C4-2B (cell line): ENCODE data around the gene ARID3B.

Experiments used
- H3K27ac ChIP-seq: fragments of 450-650 bp; 2 replicates; pipeline ENCODE4 v1.5.1; 2017
- CTCF ChIP-seq: fragments of 450-650 bp; conservative IDR thresholded peaks from 2 replicates; pipeline ENCODE4 v1.5.1; 2017; ENCODE audit warnings: mild to moderate bottlenecking
- ZFX ChIP-seq: fragments of 450-650 bp; IDR thresholded peaks from 2 replicates; pipeline ENCODE4 v1.6.1; 2017

Gene ARID3B

GRCh38 chr15:74622758-74623157 lies 81.7 kb downstream of the ARID3B start:
- no peak overlapping the region for H3K27ac ChIP-seq
- TF ChIP-seq CTCF (no peak), ZFX (no peak)

DNA sequence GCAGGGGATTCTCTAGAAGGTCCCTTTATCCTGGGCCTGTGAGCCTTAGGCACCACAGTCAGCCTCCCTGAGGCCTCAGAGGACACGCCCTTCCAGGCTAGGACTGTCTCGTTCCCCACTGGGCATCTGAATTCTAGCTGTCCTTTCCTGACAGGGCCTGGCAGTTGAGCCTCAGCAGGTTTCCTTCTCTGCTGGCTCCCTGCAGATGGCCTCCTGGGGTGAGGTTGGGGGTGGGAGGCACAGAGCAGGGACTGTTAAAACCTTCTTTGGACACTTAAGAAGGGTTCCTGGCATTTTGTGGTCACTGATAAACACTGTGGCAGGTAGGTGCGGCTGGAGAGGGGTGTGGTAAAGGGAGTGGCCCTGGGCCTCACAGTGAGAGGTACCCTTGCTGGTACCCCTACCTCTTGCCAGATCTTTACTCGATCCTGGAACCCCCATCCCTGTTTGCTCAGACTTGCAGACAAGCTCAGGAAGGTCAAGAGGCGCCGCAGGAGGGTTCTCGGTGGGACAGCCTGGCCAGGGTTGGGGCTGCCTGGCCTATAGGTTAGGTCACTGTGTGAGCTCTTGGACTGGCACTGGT lies 83.1 kb downstream of the ARID3B start:
- H3K27ac ChIP-seq, result no peak overlapping the region
- no peak for TF ChIP-seq CTCF
- no peak for TF ChIP-seq ZFX

DNA sequence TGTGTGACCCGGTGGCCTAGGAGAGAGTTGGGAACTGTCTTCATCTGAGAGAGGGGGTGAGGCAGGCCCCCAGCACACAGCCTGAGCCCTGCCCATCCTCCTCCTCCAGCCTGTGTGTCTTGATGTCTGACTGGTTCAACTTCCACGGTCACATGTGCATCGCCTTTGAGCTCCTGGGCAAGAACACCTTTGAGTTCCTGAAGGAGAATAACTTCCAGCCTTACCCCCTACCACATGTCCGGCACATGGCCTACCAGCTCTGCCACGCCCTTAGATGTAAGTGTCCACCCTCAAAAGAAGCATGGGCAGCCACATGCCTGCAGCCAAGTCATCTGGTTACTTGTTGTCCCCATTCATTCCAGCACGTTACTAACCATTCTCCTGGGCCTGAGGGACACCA lies 84.7 kb downstream of the ARID3B start:
- no peak for TF ChIP-seq CTCF
- no peak for TF ChIP-seq ZFX
- no peak overlapping the region for H3K27ac ChIP-seq

- H3K27ac ChIP-seq, result no peak overlapping the region
- TF ChIP-seq ZFX (no peak), CTCF (no peak)
Measured at GRCh38 chr15:74626336-74626735, 85.3 kb downstream of the ARID3B start.

- no peak for TF ChIP-seq ZFX
- TF ChIP-seq CTCF, result no peak
- H3K27ac ChIP-seq, result no peak overlapping the region
Measured at GRCh38 chr15:74626752-74627692, 86.0 kb downstream of the ARID3B start.

- no peak overlapping the region for H3K27ac ChIP-seq
- no peak for TF ChIP-seq ZFX
- TF ChIP-seq CTCF, result no peak
Measured at GRCh38 chr15:74627766-74628165, 86.7 kb downstream of the ARID3B start.

GRCh38 chr15:74628199-74628598 lies 87.2 kb downstream of the ARID3B start:
- no peak overlapping the region for H3K27ac ChIP-seq
- TF ChIP-seq CTCF, result no peak
- no peak for TF ChIP-seq ZFX
